ENCODE measurements around the gene KPTN. TPM values are rescaled to one million over a fixed set of nuclear protein-coding genes. Genes with fewer than 3 reads are reported as not detected.

KPTN gene
- total and polyA plus RNA-seq, 2 of the 8 experiments (the other 6 are each of a cell fraction or from before 2014, with no cell fraction given), result 23.6 to 31.3 TPM

DNA sequence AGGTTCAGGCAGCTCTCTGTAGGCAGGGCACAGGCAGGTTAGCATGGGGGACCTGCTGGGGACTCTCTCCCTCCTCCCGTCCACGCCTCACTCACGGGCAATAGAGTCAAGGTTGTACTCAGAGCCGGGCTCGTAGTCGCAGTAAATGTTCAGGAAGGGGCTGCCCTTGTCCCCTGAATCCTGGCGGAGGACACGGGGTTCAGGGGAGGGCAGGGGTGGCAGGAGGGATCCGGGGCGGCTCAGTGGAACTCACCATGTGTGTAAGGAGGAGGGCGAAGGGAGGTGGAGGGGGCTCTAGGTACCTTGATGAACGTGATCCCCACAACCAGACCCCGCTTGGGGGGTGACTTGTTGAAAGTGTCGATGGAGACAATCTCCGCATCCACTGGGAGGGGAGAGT is 819 bp downstream of the KPTN start (continued):
- TF ChIP-seq CHD1 (IDR thresholded peaks at IDR 0.05; ENCODE audit: low read depth, low read length), result no peak
- TF ChIP-seq, protein P1, sequence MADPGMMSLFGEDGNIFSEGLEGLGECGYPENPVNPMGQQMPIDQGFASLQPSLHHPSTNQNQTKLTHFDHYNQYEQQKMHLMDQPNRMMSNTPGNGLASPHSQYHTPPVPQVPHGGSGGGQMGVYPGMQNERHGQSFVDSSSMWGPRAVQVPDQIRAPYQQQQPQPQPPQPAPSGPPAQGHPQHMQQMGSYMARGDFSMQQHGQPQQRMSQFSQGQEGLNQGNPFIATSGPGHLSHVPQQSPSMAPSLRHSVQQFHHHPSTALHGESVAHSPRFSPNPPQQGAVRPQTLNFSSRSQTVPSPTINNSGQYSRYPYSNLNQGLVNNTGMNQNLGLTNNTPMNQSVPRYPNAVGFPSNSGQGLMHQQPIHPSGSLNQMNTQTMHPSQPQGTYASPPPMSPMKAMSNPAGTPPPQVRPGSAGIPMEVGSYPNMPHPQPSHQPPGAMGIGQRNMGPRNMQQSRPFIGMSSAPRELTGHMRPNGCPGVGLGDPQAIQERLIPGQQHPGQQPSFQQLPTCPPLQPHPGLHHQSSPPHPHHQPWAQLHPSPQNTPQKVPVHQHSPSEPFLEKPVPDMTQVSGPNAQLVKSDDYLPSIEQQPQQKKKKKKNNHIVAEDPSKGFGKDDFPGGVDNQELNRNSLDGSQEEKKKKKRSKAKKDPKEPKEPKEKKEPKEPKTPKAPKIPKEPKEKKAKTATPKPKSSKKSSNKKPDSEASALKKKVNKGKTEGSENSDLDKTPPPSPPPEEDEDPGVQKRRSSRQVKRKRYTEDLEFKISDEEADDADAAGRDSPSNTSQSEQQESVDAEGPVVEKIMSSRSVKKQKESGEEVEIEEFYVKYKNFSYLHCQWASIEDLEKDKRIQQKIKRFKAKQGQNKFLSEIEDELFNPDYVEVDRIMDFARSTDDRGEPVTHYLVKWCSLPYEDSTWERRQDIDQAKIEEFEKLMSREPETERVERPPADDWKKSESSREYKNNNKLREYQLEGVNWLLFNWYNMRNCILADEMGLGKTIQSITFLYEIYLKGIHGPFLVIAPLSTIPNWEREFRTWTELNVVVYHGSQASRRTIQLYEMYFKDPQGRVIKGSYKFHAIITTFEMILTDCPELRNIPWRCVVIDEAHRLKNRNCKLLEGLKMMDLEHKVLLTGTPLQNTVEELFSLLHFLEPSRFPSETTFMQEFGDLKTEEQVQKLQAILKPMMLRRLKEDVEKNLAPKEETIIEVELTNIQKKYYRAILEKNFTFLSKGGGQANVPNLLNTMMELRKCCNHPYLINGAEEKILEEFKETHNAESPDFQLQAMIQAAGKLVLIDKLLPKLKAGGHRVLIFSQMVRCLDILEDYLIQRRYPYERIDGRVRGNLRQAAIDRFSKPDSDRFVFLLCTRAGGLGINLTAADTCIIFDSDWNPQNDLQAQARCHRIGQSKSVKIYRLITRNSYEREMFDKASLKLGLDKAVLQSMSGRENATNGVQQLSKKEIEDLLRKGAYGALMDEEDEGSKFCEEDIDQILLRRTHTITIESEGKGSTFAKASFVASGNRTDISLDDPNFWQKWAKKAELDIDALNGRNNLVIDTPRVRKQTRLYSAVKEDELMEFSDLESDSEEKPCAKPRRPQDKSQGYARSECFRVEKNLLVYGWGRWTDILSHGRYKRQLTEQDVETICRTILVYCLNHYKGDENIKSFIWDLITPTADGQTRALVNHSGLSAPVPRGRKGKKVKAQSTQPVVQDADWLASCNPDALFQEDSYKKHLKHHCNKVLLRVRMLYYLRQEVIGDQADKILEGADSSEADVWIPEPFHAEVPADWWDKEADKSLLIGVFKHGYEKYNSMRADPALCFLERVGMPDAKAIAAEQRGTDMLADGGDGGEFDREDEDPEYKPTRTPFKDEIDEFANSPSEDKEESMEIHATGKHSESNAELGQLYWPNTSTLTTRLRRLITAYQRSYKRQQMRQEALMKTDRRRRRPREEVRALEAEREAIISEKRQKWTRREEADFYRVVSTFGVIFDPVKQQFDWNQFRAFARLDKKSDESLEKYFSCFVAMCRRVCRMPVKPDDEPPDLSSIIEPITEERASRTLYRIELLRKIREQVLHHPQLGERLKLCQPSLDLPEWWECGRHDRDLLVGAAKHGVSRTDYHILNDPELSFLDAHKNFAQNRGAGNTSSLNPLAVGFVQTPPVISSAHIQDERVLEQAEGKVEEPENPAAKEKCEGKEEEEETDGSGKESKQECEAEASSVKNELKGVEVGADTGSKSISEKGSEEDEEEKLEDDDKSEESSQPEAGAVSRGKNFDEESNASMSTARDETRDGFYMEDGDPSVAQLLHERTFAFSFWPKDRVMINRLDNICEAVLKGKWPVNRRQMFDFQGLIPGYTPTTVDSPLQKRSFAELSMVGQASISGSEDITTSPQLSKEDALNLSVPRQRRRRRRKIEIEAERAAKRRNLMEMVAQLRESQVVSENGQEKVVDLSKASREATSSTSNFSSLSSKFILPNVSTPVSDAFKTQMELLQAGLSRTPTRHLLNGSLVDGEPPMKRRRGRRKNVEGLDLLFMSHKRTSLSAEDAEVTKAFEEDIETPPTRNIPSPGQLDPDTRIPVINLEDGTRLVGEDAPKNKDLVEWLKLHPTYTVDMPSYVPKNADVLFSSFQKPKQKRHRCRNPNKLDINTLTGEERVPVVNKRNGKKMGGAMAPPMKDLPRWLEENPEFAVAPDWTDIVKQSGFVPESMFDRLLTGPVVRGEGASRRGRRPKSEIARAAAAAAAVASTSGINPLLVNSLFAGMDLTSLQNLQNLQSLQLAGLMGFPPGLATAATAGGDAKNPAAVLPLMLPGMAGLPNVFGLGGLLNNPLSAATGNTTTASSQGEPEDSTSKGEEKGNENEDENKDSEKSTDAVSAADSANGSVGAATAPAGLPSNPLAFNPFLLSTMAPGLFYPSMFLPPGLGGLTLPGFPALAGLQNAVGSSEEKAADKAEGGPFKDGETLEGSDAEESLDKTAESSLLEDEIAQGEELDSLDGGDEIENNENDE (IDR thresholded peaks at IDR 0.05; ENCODE audit: insufficient replicate concordance, low read length), result no peak

Data from H1 (cell line).